Measurements from ENCODE around the gene OPHN1.

GRCh38 chrX:68183612-68184214, 249.6 kb downstream of the OPHN1 start:
- TF ChIP-seq CTCF (IDR thresholded peaks at IDR 0.05) (peak; percentile 23 to 55 (median 36)), POLR2A (IDR thresholded peaks at IDR 0.05) (no peak)

Data from adrenal gland (tissue), 5 donors.